C4-2B (cell line): Measurements from ENCODE around the gene MVD.

Source experiments
- ZFX ChIP-seq: fragments of 450-650 bp; IDR thresholded peaks from 2 replicates; pipeline ENCODE4 v1.6.1; 2017
- TF ChIP-seq, protein P1 (sequence below): fragments of 450-650 bp; conservative IDR thresholded peaks from 2 replicates; pipeline ENCODE4 v1.5.1; 2017; ENCODE audit warnings: mild to moderate bottlenecking

DNA sequence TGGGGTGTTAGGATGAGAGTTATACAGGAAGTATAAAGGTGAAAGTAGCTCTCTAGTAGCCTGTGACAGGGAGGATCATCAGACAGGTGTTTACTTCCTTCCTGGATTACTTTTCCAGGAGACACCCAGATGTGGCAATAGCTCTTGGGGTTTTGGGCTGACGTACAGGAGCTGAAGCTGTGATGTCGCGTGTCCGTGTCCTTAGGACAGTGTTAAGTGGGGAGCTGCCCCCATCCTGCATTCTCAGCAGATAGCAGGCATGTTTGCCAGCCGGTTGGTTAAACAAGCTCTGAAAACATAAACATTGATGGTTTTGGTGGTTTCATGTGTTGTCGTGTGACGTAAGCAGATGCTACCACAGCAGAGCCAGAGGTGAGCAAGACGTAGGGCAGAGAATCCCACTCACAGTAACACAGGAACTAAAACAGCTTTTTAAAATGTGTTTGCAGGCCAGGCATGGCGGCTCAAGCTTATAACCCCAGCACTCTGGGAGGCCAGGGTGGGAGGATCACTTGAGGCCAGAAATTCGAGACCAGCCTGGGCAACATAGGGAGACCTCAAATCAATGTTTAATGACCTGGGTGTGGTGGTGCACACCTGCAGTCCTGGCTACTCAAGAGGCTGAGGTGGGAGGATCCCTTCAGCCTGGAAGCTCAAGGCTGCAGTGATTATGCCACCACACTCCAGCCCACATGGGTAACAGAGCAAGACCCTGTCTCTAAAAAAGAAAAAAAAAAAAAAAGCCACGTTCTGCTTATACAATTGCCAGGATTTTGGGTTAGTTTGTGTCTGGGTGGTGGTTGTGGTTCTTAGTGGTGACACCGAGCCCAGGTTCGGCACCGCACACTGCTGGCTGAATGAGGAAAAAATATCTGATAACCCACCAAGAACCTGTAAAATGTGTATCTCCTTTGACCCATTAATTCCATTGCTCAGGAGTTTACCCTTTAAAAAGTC is 42.8 kb downstream of the MVD start:
- TF ChIP-seq, protein P1, sequence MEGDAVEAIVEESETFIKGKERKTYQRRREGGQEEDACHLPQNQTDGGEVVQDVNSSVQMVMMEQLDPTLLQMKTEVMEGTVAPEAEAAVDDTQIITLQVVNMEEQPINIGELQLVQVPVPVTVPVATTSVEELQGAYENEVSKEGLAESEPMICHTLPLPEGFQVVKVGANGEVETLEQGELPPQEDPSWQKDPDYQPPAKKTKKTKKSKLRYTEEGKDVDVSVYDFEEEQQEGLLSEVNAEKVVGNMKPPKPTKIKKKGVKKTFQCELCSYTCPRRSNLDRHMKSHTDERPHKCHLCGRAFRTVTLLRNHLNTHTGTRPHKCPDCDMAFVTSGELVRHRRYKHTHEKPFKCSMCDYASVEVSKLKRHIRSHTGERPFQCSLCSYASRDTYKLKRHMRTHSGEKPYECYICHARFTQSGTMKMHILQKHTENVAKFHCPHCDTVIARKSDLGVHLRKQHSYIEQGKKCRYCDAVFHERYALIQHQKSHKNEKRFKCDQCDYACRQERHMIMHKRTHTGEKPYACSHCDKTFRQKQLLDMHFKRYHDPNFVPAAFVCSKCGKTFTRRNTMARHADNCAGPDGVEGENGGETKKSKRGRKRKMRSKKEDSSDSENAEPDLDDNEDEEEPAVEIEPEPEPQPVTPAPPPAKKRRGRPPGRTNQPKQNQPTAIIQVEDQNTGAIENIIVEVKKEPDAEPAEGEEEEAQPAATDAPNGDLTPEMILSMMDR = no peak
- no peak for TF ChIP-seq ZFX
